GM12878 (cell line): ENCODE data around the gene S100A8. TPM values are rescaled to one million over a fixed set of nuclear protein-coding genes. Genes with fewer than 3 reads are reported as not detected.

Source experiments
- ATAC-seq: fragments of 200-7000 bp; cut with Tn5 transposase; 3 replicates; pipeline ENCODE4 v1.9.1; 2020; ENCODE audit warnings: mild to moderate bottlenecking, moderate library complexity
- BruUV-seq: library from RNA; stranded (reverse); fragments of 400-500 nt; replicated peaks from 2 replicates; lab custom pipeline; 2021; lab: Mats Ljungman, UMichigan
- CTCF ChIA-PET: fragments of 300-600 bp; sonication (Branson Sonifier 250); formaldehyde crosslinking; extraction: SDS; loops from one replicate; lab custom pipeline; 2021; ENCODE audit warnings: inconsistent platforms; lab: Yijun Ruan, JAX
- POLR2A ChIA-PET: fragments of 350-600 bp; formaldehyde crosslinking; extraction: SDS; loops from one replicate; lab custom pipeline; 2021; ENCODE audit warnings: inconsistent platforms; lab: Charles Lee
- RAD21 ChIA-PET: fragments of 300-600 bp; sonication (Branson Sonifier 250); formaldehyde crosslinking; loops from one replicate; lab custom pipeline; 2023; ENCODE audit warnings: antibody characterized with exemption; ENCODE audit not compliant: unreplicated experiment; lab: Charles Lee
- SMC1A ChIA-PET: fragments of 300-600 bp; sonication (Branson Sonifier 250); formaldehyde crosslinking; loops from one replicate; lab custom pipeline; 2023; ENCODE audit not compliant: unreplicated experiment, uncharacterized antibody; lab: Charles Lee
- DNase-seq: peaks from one replicate; pipeline ENCODE4 v3.0.0-alpha.2; 2011; ENCODE audit warnings: low read depth, low spot score
- FAIRE-seq: peaks from 3 replicates; lab custom pipeline; 2011; peaks lifted over from hg19 to GRCh38; lab: Jason Lieb, UNC
- H2AFZ ChIP-seq: 2 replicates; pipeline ENCODE4 v1.6.0; 2011; ENCODE audit warnings: low read depth, low read length, control low read depth; ENCODE audit not compliant: control insufficient read depth
- H3K27ac ChIP-seq: 2 replicates; pipeline ENCODE4 v1.5.1; 2011; ENCODE audit warnings: control low read depth; ENCODE audit not compliant: control insufficient read depth, insufficient read depth
- H3K27me3 ChIP-seq, 2 experiments: replicated peaks in 1 of 2; 2 replicates each; pipeline versions ENCODE4 v1.6.0 to v1.6.1; 2011; ENCODE audit warnings: low read length in 1 of 2; ENCODE audit not compliant: control insufficient read depth in 2 of 2, insufficient read depth in 2 of 2
- H3K36me3 ChIP-seq, 2 experiments: 2 replicates each; pipeline ENCODE4 v1.5.1; 2011; ENCODE audit warnings: low read length in 1 of 2; ENCODE audit not compliant: control insufficient read depth in 2 of 2, insufficient read depth in 2 of 2
- H3K4me1 ChIP-seq: 2 replicates; pipeline ENCODE4 v1.6.1; 2011; ENCODE audit warnings: mild to moderate bottlenecking, low read length, moderate library complexity, mixed read lengths; ENCODE audit not compliant: control insufficient read depth, insufficient read depth
- H3K4me2 ChIP-seq: 2 replicates; pipeline ENCODE4 v1.6.0; 2011; ENCODE audit warnings: control low read depth; ENCODE audit not compliant: control insufficient read depth, insufficient read depth
- H3K4me3 ChIP-seq: fragments of 200-600 bp; sonication (generic); 2 replicates; pipeline ENCODE4 v1.5.1; 2016
- H3K79me2 ChIP-seq: 2 replicates; pipeline ENCODE4 v1.6.0; 2011; ENCODE audit warnings: low read length; ENCODE audit not compliant: control insufficient read depth, insufficient read depth
- H3K9ac ChIP-seq: 2 replicates; pipeline ENCODE4 v1.8.0; 2011; ENCODE audit warnings: low read length, control low read depth, mixed read lengths; ENCODE audit not compliant: control insufficient read depth, insufficient read depth
- H3K9me3 ChIP-seq: replicated peaks from 3 replicates; pipeline ENCODE4 v1.5.1; 2011; ENCODE audit warnings: mild to moderate bottlenecking, low read length; ENCODE audit not compliant: control insufficient read depth, insufficient read depth
- H4K20me1 ChIP-seq: 2 replicates; pipeline ENCODE4 v1.6.0; 2011; ENCODE audit not compliant: control insufficient read depth, insufficient read depth
- BACH1 ChIP-seq: fragments of 450-650 bp; IDR thresholded peaks from 2 replicates; pipeline ENCODE4 v1.6.1; 2017; ENCODE audit warnings: mild to moderate bottlenecking, borderline replicate concordance
- EED ChIP-seq: sonication (generic); IDR thresholded peaks from 2 replicates; pipeline ENCODE4 v1.6.1; 2016; ENCODE audit warnings: antibody characterized with exemption, low read depth
- IRF4 ChIP-seq: IDR thresholded peaks from 2 replicates; pipeline ENCODE4 v1.6.1; 2011; ENCODE audit warnings: low read depth, low read length
- JUND ChIP-seq: IDR thresholded peaks from 2 replicates; pipeline ENCODE4 v1.6.1; 2012; ENCODE audit warnings: low read depth, mild to moderate bottlenecking, low read length, improper control_type of control experiment, moderate library complexity
- NFIC ChIP-seq: IDR thresholded peaks from 2 replicates; pipeline ENCODE4 v1.6.1; 2012; ENCODE audit warnings: low read depth, mild to moderate bottlenecking, inconsistent platforms, low read length, moderate library complexity
- RB1 ChIP-seq: fragments of 450-650 bp; formaldehyde crosslinking; IDR thresholded peaks from 2 replicates; pipeline ENCODE4 v1.6.1; 2017; ENCODE audit warnings: mild to moderate bottlenecking, borderline replicate concordance
- RUNX3 ChIP-seq: IDR thresholded peaks from 2 replicates; pipeline ENCODE4 v1.6.1; 2012; ENCODE audit warnings: low read length, inconsistent platforms
- SMARCA5 ChIP-seq: fragments of 450-650 bp; IDR thresholded peaks from 2 replicates; pipeline ENCODE4 v1.6.1; 2017; ENCODE audit warnings: mild to moderate bottlenecking
- SP1 ChIP-seq: IDR thresholded peaks from one replicate; pipeline ENCODE4 v1.6.1; 2011; ENCODE audit warnings: low read depth, low read length
- WGBS: methylation state at CpG from one replicate; pipeline ENCODE4 v1.1.6; 2016; ENCODE audit warnings: low lambda C conversion rate; ENCODE audit not compliant: insufficient replicate concordance, insufficient coverage; ENCODE audit errors: missing lambda C conversion rate; 5-methylcytosine and 5-hydroxymethylcytosine counted together
- in situ Hi-C: fragments of 300-500 bp; cut with MboI; formaldehyde crosslinking; loops from 9 replicates; pipeline ENCODE4 v1.14.3; 2018; ENCODE audit warnings: mixed read lengths
- intact Hi-C: fragments of 100-400 bp; cut with micrococcal nuclease; formaldehyde crosslinking; loops from one replicate; pipeline ENCODE4 v1.14.2; 2022; ENCODE audit not compliant: unreplicated experiment
- polyA plus RNA-seq, 11 experiments: library from polyadenylated mRNA; depleted of rRNA in 4 of 11; unstranded in 6 of 11; stranded (reverse) in 5 of 11; fragments of >200 nt; fragmentation: Nextera tagmentation in 4 of 11; fragmentation: Illumina TruSeq in 1 of 11; extraction: Ambion mirVana in 4 of 11; extraction: Trizol in 1 of 11; gene quantifications; 1 replicate in 1 of 11; 2 replicates in 10 of 11; pipeline versions ENCODE4 v1.2.1 to v1.2.3, GENCODE V29; 2011 to 2016; ENCODE audit warnings: inconsistent platforms in 2 of 11, missing spikeins in 2 of 11, low read depth in 1 of 11
- total RNA-seq, 4 experiments: library from RNA; depleted of rRNA in 3 of 4; stranded (reverse); fragments of >200 nt in 3 of 4; fragmentation: Illumina TruSeq in 1 of 4; extraction: Trizol in 1 of 4; gene quantifications; 2 replicates each; pipeline versions ENCODE4 v1.2.1 to v1.2.3, GENCODE V29; 2013 to 2021
- TF ChIP-seq, protein P1 (sequence below): fragments of 450-650 bp; IDR thresholded peaks from 2 replicates; pipeline ENCODE4 v1.6.1; 2017; ENCODE audit warnings: low read depth, mild to moderate bottlenecking, moderate library complexity
- TF ChIP-seq, protein P2 (sequence below): fragments of 450-650 bp; IDR thresholded peaks from 2 replicates; pipeline ENCODE4 v1.6.1; 2016; ENCODE audit warnings: mild to moderate bottlenecking
- TF ChIP-seq, protein P3 (sequence below): IDR thresholded peaks from 2 replicates; pipeline ENCODE4 v1.6.1; 2011; ENCODE audit warnings: borderline replicate concordance, low read depth, mild to moderate bottlenecking, moderate library complexity, low read length; ENCODE audit not compliant: insufficient read depth, poor library complexity, severe bottlenecking

The S100A8 gene
- total and polyA plus RNA-seq, 10 of the 15 experiments (the other 5 are each of a cell fraction or from before 2014, with no cell fraction given), result 0.28 TPM; not detected in 9

DNA sequence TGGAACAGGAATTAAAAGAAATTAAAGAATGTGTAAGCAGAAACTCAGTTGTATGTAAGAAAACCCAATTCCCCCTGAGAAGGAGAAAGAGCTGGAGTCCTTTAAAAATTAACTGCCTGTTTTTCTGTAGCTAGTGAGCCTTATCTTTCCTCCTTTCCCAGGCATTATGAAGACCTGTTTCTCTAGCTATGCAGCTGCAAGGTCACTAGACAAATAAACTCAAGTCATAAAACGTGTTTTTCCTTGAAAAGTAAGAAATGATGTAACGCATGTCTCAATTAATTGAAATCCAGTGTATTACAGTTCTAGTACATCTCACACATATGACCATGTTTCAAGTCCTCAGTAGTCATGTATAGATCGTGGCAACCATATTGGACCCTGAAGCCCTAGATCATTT is 20.7 kb downstream of the S100A8 start:
- ATAC-seq, result no peak
- H3K4me3 ChIP-seq, result no peak overlapping the region
- SMC1A ChIA-PET, result no interaction called here
- no peak overlapping the region for H3K4me2 ChIP-seq
- H2AFZ ChIP-seq, result no peak overlapping the region
- TF ChIP-seq, protein P1, sequence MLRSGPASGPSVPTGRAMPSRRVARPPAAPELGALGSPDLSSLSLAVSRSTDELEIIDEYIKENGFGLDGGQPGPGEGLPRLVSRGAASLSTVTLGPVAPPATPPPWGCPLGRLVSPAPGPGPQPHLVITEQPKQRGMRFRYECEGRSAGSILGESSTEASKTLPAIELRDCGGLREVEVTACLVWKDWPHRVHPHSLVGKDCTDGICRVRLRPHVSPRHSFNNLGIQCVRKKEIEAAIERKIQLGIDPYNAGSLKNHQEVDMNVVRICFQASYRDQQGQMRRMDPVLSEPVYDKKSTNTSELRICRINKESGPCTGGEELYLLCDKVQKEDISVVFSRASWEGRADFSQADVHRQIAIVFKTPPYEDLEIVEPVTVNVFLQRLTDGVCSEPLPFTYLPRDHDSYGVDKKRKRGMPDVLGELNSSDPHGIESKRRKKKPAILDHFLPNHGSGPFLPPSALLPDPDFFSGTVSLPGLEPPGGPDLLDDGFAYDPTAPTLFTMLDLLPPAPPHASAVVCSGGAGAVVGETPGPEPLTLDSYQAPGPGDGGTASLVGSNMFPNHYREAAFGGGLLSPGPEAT, result no peak
- no peak for TF ChIP-seq JUND
- TF ChIP-seq, all 136 proteins: peak for 0
- H4K20me1 ChIP-seq, result no peaks in the 10 kb centered on the region
- H3K9ac ChIP-seq, result no peak overlapping the region
- no peaks in the 10 kb centered on the region for H3K36me3 ChIP-seq
- ChIA-PET RAD21 (no interaction called here), CTCF (no interaction called here), POLR2A (no interaction called here)
- BruUV-seq, result no TSS peak
- H3K27ac ChIP-seq, result no peak overlapping the region
- H3K27me3 ChIP-seq, result no peaks in the 10 kb centered on the region
- intact Hi-C loops (no loop called here), in situ Hi-C loops (no loop called here)
- no peaks in the 10 kb centered on the region for H3K4me1 ChIP-seq
- WGBS, result 16% methylated on average over 3 of the region's 3 CpGs
- H3K9me3 ChIP-seq, result no peaks in the 10 kb centered on the region
- no peaks in the 10 kb centered on the region for H3K79me2 ChIP-seq
- FAIRE-seq, result no peak
- DNase-seq, result no peak

DNA sequence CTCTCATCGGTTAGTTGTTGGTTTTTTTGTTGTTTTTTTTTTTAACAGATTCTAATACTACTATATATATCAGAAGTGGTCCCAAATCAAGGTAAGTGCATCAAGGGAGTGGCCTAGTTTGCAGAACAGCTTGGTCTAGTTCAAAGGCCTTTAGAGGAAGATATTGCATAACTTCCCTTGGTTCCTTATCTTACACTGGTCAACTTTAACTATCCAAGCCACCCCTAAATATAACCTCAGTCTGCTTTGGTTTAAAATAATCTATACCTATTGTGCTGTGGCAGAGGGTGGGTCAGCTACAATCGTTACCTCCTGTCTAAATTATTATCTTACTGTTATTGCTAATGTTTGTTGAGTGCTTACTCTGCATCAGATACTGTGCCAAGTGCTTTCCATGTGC is 22.4 kb downstream of the S100A8 start:
- TF ChIP-seq, protein P2, sequence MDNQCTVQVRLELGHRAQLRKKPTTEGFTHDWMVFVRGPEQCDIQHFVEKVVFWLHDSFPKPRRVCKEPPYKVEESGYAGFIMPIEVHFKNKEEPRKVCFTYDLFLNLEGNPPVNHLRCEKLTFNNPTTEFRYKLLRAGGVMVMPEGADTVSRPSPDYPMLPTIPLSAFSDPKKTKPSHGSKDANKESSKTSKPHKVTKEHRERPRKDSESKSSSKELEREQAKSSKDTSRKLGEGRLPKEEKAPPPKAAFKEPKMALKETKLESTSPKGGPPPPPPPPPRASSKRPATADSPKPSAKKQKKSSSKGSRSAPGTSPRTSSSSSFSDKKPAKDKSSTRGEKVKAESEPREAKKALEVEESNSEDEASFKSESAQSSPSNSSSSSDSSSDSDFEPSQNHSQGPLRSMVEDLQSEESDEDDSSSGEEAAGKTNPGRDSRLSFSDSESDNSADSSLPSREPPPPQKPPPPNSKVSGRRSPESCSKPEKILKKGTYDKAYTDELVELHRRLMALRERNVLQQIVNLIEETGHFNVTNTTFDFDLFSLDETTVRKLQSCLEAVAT, result no peak
- TF ChIP-seq RB1, result no peak
- TF ChIP-seq EED, result no peak
- TF ChIP-seq NFIC, result no peak
- no peak for TF ChIP-seq RUNX3
- no peak for TF ChIP-seq SP1
- TF ChIP-seq, protein P3, sequence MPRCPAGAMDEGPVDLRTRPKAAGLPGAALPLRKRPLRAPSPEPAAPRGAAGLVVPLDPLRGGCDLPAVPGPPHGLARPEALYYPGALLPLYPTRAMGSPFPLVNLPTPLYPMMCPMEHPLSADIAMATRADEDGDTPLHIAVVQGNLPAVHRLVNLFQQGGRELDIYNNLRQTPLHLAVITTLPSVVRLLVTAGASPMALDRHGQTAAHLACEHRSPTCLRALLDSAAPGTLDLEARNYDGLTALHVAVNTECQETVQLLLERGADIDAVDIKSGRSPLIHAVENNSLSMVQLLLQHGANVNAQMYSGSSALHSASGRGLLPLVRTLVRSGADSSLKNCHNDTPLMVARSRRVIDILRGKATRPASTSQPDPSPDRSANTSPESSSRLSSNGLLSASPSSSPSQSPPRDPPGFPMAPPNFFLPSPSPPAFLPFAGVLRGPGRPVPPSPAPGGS, result no peak
- TF ChIP-seq BACH1, result no peak
- no peak for TF ChIP-seq IRF4
- TF ChIP-seq SMARCA5, result no peak
- H3K79me2 ChIP-seq, result no peaks in the 10 kb centered on the region
- ChIA-PET CTCF (interaction anchor here (1.7 kb wide), 1 partner anchor 14 kb away, joined by 6 read pairs; no protein-coding TSS in a partner anchor), SMC1A (no interaction called here), RAD21 (no interaction called here), POLR2A (no interaction called here)
- H3K4me3 ChIP-seq, result no peak overlapping the region
- H3K4me1 ChIP-seq, result no peaks in the 10 kb centered on the region
- H4K20me1 ChIP-seq, result no peaks in the 10 kb centered on the region
- no peaks in the 10 kb centered on the region for H3K27me3 ChIP-seq
- 0% methylated on average over 2 of the region's 2 CpGs for WGBS
- no TSS peak for BruUV-seq
- no peak for DNase-seq
- no peak overlapping the region for H2AFZ ChIP-seq
- intact Hi-C loops (no loop called here), in situ Hi-C loops (no loop called here)
- no peaks in the 10 kb centered on the region for H3K36me3 ChIP-seq
- no peaks in the 10 kb centered on the region for H3K9me3 ChIP-seq
- no peak overlapping the region for H3K9ac ChIP-seq
- no peak overlapping the region for H3K27ac ChIP-seq
- no peak for FAIRE-seq
- no peak for ATAC-seq
- no peak overlapping the region for H3K4me2 ChIP-seq
